ENCODE results near the gene RERE.
A peak's percentile ranks its signal among the peaks of the same experiment; 100 is the strongest.

RERE gene

GRCh38 chr1:8782955-8783354 lies 34.5 kb downstream of the RERE start:
- H3K4me3 ChIP-seq (ENCODE audit: low read length), result no peak overlapping the region
- H2AFZ ChIP-seq (ENCODE audit: low read depth, low read length), result no peak overlapping the region
- H3K36me3 ChIP-seq (ENCODE audit: insufficient read depth, low read length), result no peaks in the 10 kb centered on the region
- no peaks in the 10 kb centered on the region for H3K4me1 ChIP-seq (ENCODE audit: insufficient read depth, low read length)
- no peaks in the 10 kb centered on the region for H3K27me3 ChIP-seq (ENCODE audit: insufficient read depth, low read length)
- H3K9me3 ChIP-seq (ENCODE audit: low read length), result no peaks in the 10 kb centered on the region

GRCh38 chr1:8782001-8782620 lies 35.3 kb downstream of the RERE start:
- no peaks in the 10 kb centered on the region for H3K27me3 ChIP-seq (ENCODE audit: insufficient read depth, low read length)
- H3K36me3 ChIP-seq (ENCODE audit: insufficient read depth, low read length), result no peaks in the 10 kb centered on the region
- H2AFZ ChIP-seq (ENCODE audit: low read depth, low read length), result no peak overlapping the region
- H3K4me1 ChIP-seq (ENCODE audit: insufficient read depth, low read length), result no peaks in the 10 kb centered on the region
- H3K9me3 ChIP-seq (ENCODE audit: low read length), result no peaks in the 10 kb centered on the region
- no peak overlapping the region for H3K4me3 ChIP-seq (ENCODE audit: low read length)

- no peak overlapping the region for H3K4me3 ChIP-seq (ENCODE audit: low read length)
- no peaks in the 10 kb centered on the region for H3K27me3 ChIP-seq (ENCODE audit: insufficient read depth, low read length)
- H3K36me3 ChIP-seq (ENCODE audit: insufficient read depth, low read length), result no peaks in the 10 kb centered on the region
- H2AFZ ChIP-seq (ENCODE audit: low read depth, low read length), result no peak overlapping the region
- no peaks in the 10 kb centered on the region for H3K4me1 ChIP-seq (ENCODE audit: insufficient read depth, low read length)
- no peaks in the 10 kb centered on the region for H3K9me3 ChIP-seq (ENCODE audit: low read length)
Observed at GRCh38 chr1:8780405-8780804, 37.0 kb downstream of the RERE start.

GRCh38 chr1:8777867-8778266 lies 39.6 kb downstream of the RERE start:
- no peak overlapping the region for H2AFZ ChIP-seq (ENCODE audit: low read depth, low read length)
- no peaks in the 10 kb centered on the region for H3K27me3 ChIP-seq (ENCODE audit: insufficient read depth, low read length)
- no peaks in the 10 kb centered on the region for H3K4me1 ChIP-seq (ENCODE audit: insufficient read depth, low read length)
- peaks cover 2% of the 10 kb centered on the region for H3K9me3 ChIP-seq (ENCODE audit: low read length)
- no peaks in the 10 kb centered on the region for H3K36me3 ChIP-seq (ENCODE audit: insufficient read depth, low read length)
- no peak overlapping the region for H3K4me3 ChIP-seq (ENCODE audit: low read length)

- Histone ChIP-seq H3K4me3 (ENCODE audit: low read length) (no peak overlapping the region), H3K9me3 (ENCODE audit: low read length) (peaks cover 2% of the 10 kb centered on the region), H3K36me3 (ENCODE audit: insufficient read depth, low read length) (no peaks in the 10 kb centered on the region), H3K27me3 (ENCODE audit: insufficient read depth, low read length) (no peaks in the 10 kb centered on the region), H2AFZ (ENCODE audit: low read depth, low read length) (no peak overlapping the region), H3K4me1 (ENCODE audit: insufficient read depth, low read length) (no peaks in the 10 kb centered on the region)
Observed at GRCh38 chr1:8776104-8776503, 41.3 kb downstream of the RERE start.

GRCh38 chr1:8767006-8767405 lies 50.4 kb downstream of the RERE start:
- H2AFZ ChIP-seq (ENCODE audit: low read depth, low read length), result no peak overlapping the region
- H3K4me3 ChIP-seq (ENCODE audit: low read length), result no peak overlapping the region
- H3K9me3 ChIP-seq (ENCODE audit: low read length), result no peaks in the 10 kb centered on the region
- no peaks in the 10 kb centered on the region for H3K27me3 ChIP-seq (ENCODE audit: insufficient read depth, low read length)
- H3K4me1 ChIP-seq (ENCODE audit: insufficient read depth, low read length), result no peaks in the 10 kb centered on the region
- no peaks in the 10 kb centered on the region for H3K36me3 ChIP-seq (ENCODE audit: insufficient read depth, low read length)

GRCh38 chr1:8765198-8765597 lies 52.2 kb downstream of the RERE start:
- Histone ChIP-seq H2AFZ (ENCODE audit: low read depth, low read length) (no peak overlapping the region), H3K27me3 (ENCODE audit: insufficient read depth, low read length) (no peaks in the 10 kb centered on the region), H3K9me3 (ENCODE audit: low read length) (no peaks in the 10 kb centered on the region), H3K4me3 (ENCODE audit: low read length) (no peak overlapping the region), H3K36me3 (ENCODE audit: insufficient read depth, low read length) (peaks cover 2% of the 10 kb centered on the region), H3K4me1 (ENCODE audit: insufficient read depth, low read length) (no peaks in the 10 kb centered on the region)

- Histone ChIP-seq H3K9me3 (ENCODE audit: low read length) (no peaks in the 10 kb centered on the region), H3K4me1 (ENCODE audit: insufficient read depth, low read length) (no peaks in the 10 kb centered on the region), H2AFZ (ENCODE audit: low read depth, low read length) (no peak overlapping the region), H3K36me3 (ENCODE audit: insufficient read depth, low read length) (peaks cover 2% of the 10 kb centered on the region), H3K4me3 (ENCODE audit: low read length) (no peak overlapping the region), H3K27me3 (ENCODE audit: insufficient read depth, low read length) (no peaks in the 10 kb centered on the region)
Observed at GRCh38 chr1:8764293-8764937, 53.0 kb downstream of the RERE start.

GRCh38 chr1:8763888-8764287 lies 53.6 kb downstream of the RERE start:
- H3K27me3 ChIP-seq (ENCODE audit: insufficient read depth, low read length), result no peaks in the 10 kb centered on the region
- H3K4me1 ChIP-seq (ENCODE audit: insufficient read depth, low read length), result no peaks in the 10 kb centered on the region
- H3K36me3 ChIP-seq (ENCODE audit: insufficient read depth, low read length), result peaks cover 2% of the 10 kb centered on the region
- H3K4me3 ChIP-seq (ENCODE audit: low read length), result no peak overlapping the region
- H2AFZ ChIP-seq (ENCODE audit: low read depth, low read length), result no peak overlapping the region
- no peaks in the 10 kb centered on the region for H3K9me3 ChIP-seq (ENCODE audit: low read length)

GRCh38 chr1:8754993-8755392 lies 62.4 kb downstream of the RERE start:
- H2AFZ ChIP-seq (ENCODE audit: low read depth, low read length), result no peak overlapping the region
- H3K27me3 ChIP-seq (ENCODE audit: insufficient read depth, low read length), result no peaks in the 10 kb centered on the region
- H3K9me3 ChIP-seq (ENCODE audit: low read length), result no peaks in the 10 kb centered on the region
- H3K4me3 ChIP-seq (ENCODE audit: low read length), result no peak overlapping the region
- no peaks in the 10 kb centered on the region for H3K36me3 ChIP-seq (ENCODE audit: insufficient read depth, low read length)
- H3K4me1 ChIP-seq (ENCODE audit: insufficient read depth, low read length), result peaks cover 40% of the 10 kb centered on the region

- peaks cover 40% of the 10 kb centered on the region for H3K4me1 ChIP-seq (ENCODE audit: insufficient read depth, low read length)
- no peaks in the 10 kb centered on the region for H3K36me3 ChIP-seq (ENCODE audit: insufficient read depth, low read length)
- H3K27me3 ChIP-seq (ENCODE audit: insufficient read depth, low read length), result no peaks in the 10 kb centered on the region
- no peaks in the 10 kb centered on the region for H3K9me3 ChIP-seq (ENCODE audit: low read length)
- H2AFZ ChIP-seq (ENCODE audit: low read depth, low read length), result no peak overlapping the region
- H3K4me3 ChIP-seq (ENCODE audit: low read length), result peak overlapping the region; percentile 6
Observed at GRCh38 chr1:8754247-8754650, 63.2 kb downstream of the RERE start.

GRCh38 chr1:8753736-8754135 lies 63.7 kb downstream of the RERE start:
- peaks cover 40% of the 10 kb centered on the region for H3K4me1 ChIP-seq (ENCODE audit: insufficient read depth, low read length)

GRCh38 chr1:8752921-8753713 lies 64.3 kb downstream of the RERE start:
- Histone ChIP-seq H3K4me3 (ENCODE audit: low read length) (no peak overlapping the region), H2AFZ (ENCODE audit: low read depth, low read length) (no peak overlapping the region), H3K4me1 (ENCODE audit: insufficient read depth, low read length) (peaks cover 40% of the 10 kb centered on the region), H3K27me3 (ENCODE audit: insufficient read depth, low read length) (no peaks in the 10 kb centered on the region), H3K36me3 (ENCODE audit: insufficient read depth, low read length) (no peaks in the 10 kb centered on the region), H3K9me3 (ENCODE audit: low read length) (peaks cover 3% of the 10 kb centered on the region)

More at GRCh38 chr1:8753736-8754135, 63.7 kb downstream of the RERE start:
- Histone ChIP-seq H3K36me3 (ENCODE audit: insufficient read depth, low read length) (no peaks in the 10 kb centered on the region), H3K9me3 (ENCODE audit: low read length) (no peaks in the 10 kb centered on the region), H3K4me3 (ENCODE audit: low read length) (peak overlapping the region; percentile 6), H3K27me3 (ENCODE audit: insufficient read depth, low read length) (no peaks in the 10 kb centered on the region), H2AFZ (ENCODE audit: low read depth, low read length) (no peak overlapping the region)

Data from neuron (in vitro differentiated cells).